HG02981 (cell line): ENCODE data around the gene LKAAEAR1.
"Not testable (repeated sequence)": the region's sequence is repeated elsewhere in the genome, so short reads cannot be mapped to it uniquely, and the experiment has no call there.

Experiments used
- ATAC-seq: cut with Tn5 transposase; IDR thresholded peaks from one replicate; pipeline ENCODE4 v1.9.1; 2021; ENCODE audit warnings: mild to moderate bottlenecking, moderate library complexity; ENCODE audit not compliant: unreplicated experiment

The LKAAEAR1 gene

GRCh38 chr20:64083804-64084684 is at the start of gene LKAAEAR1:
TSS of gene LKAAEAR1 (minus strand) at chr20:64084398. CDS start at chr20:64084219, 179 bp downstream.
- ATAC-seq, result no peak

- ATAC-seq, result no peak
Observed at GRCh38 chr20:64131406-64131805, 47.2 kb upstream of the LKAAEAR1 start.

GRCh38 chr20:64130876-64131275 is 46.7 kb upstream of the LKAAEAR1 start:
- no peak for ATAC-seq

- no peak for ATAC-seq
Observed at GRCh38 chr20:64130271-64130670, 46.1 kb upstream of the LKAAEAR1 start.

GRCh38 chr20:64129146-64129782 is 45.1 kb upstream of the LKAAEAR1 start:
- no peak for ATAC-seq

GRCh38 chr20:64123517-64123916 is 39.3 kb upstream of the LKAAEAR1 start:
- ATAC-seq, result not testable (repeated sequence)

- not testable (repeated sequence) for ATAC-seq
Observed at GRCh38 chr20:64122927-64123326, 38.7 kb upstream of the LKAAEAR1 start.

GRCh38 chr20:64121586-64121985 is 37.4 kb upstream of the LKAAEAR1 start:
- no peak for ATAC-seq

- ATAC-seq, result no peak
Observed at GRCh38 chr20:64119681-64120341, 35.6 kb upstream of the LKAAEAR1 start.

- ATAC-seq, result no peak
Observed at GRCh38 chr20:64119301-64119680, 35.1 kb upstream of the LKAAEAR1 start.

GRCh38 chr20:64117432-64117777 is 33.2 kb upstream of the LKAAEAR1 start:
- ATAC-seq, result not testable (repeated sequence)

GRCh38 chr20:64116541-64117431 is 32.6 kb upstream of the LKAAEAR1 start:
- ATAC-seq, result no peak

GRCh38 chr20:64116016-64116415 is 31.8 kb upstream of the LKAAEAR1 start:
- ATAC-seq, result no peak

- no peak for ATAC-seq
Observed at GRCh38 chr20:64115171-64115911, 31.1 kb upstream of the LKAAEAR1 start.

- no peak for ATAC-seq
Observed at GRCh38 chr20:64114356-64114971, 30.3 kb upstream of the LKAAEAR1 start.

- no peak for ATAC-seq
Observed at GRCh38 chr20:64113796-64114355, 29.7 kb upstream of the LKAAEAR1 start.

- ATAC-seq, result no peak
Observed at GRCh38 chr20:64113444-64113775, 29.2 kb upstream of the LKAAEAR1 start.

- ATAC-seq, result no peak
Observed at GRCh38 chr20:64112691-64113443, 28.7 kb upstream of the LKAAEAR1 start.
